ENCODE results near the gene ZFYVE21.

Gene ZFYVE21

DNA sequence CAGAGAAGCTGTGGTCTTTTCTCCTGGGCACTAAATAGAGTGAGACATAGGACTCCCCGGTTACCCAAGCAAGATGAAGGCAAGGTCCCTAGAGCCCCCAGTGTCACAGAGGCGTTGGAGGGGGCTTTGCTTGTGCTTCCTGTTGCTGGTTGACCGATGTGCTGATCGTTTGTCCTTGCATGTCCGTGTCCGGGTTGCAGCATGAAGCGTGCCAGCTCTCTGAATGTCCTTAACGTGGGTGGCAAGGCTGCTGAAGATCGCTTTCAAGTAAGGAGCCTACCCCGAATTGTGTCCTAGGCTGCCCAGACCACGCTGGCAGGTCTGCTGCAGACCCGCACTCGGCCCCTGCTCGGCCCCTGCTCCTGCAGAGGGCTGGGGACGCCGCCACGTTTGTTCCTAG lies 23.5 kb upstream of the ZFYVE21 start:
- DNase-seq (ENCODE audit: low read depth): no peak
- TF ChIP-seq, protein P1, sequence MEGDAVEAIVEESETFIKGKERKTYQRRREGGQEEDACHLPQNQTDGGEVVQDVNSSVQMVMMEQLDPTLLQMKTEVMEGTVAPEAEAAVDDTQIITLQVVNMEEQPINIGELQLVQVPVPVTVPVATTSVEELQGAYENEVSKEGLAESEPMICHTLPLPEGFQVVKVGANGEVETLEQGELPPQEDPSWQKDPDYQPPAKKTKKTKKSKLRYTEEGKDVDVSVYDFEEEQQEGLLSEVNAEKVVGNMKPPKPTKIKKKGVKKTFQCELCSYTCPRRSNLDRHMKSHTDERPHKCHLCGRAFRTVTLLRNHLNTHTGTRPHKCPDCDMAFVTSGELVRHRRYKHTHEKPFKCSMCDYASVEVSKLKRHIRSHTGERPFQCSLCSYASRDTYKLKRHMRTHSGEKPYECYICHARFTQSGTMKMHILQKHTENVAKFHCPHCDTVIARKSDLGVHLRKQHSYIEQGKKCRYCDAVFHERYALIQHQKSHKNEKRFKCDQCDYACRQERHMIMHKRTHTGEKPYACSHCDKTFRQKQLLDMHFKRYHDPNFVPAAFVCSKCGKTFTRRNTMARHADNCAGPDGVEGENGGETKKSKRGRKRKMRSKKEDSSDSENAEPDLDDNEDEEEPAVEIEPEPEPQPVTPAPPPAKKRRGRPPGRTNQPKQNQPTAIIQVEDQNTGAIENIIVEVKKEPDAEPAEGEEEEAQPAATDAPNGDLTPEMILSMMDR (IDR thresholded peaks at IDR 0.05; ENCODE audit: control insufficient read depth, insufficient read depth, low read depth, low read length, missing control alignments): no peak
- H3K4me3 ChIP-seq (ENCODE audit: control insufficient read depth, low read depth, low read length): no peak overlapping the region

GRCh38 chr14:103692871-103693270 lies 22.7 kb upstream of the ZFYVE21 start:
- DNase-seq (ENCODE audit: low read depth): no peak
- no peak overlapping the region for H3K4me3 ChIP-seq (ENCODE audit: control insufficient read depth, low read depth, low read length)
- TF ChIP-seq, protein P1 (IDR thresholded peaks at IDR 0.05; ENCODE audit: control insufficient read depth, insufficient read depth, low read depth, low read length, missing control alignments): no peak

DNA sequence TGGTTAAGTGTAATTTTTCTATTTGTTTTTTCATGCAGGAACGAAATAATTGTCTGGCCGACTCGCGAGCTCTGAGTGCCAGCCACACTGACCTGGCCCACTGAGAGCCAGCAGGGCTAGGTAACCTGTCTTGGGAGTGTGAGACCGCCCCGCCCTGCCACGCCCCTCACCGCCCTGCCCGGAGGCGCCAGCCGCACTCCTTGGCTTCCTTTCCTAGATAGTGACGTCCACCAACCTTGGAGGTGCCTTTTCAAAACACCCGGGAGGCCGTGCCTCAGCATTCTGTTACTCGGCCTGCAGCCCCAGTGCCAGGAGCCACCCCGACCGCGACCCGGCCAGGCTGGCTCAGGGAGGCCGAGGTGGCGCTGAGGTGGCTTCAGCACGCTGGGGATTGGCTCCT lies 22.1 kb upstream of the ZFYVE21 start:
- TF ChIP-seq, protein P1 (IDR thresholded peaks at IDR 0.05; ENCODE audit: control insufficient read depth, insufficient read depth, low read depth, low read length, missing control alignments): no peak
- H3K4me3 ChIP-seq (ENCODE audit: control insufficient read depth, low read depth, low read length): no peak overlapping the region
- no peak for DNase-seq (ENCODE audit: low read depth)

DNA sequence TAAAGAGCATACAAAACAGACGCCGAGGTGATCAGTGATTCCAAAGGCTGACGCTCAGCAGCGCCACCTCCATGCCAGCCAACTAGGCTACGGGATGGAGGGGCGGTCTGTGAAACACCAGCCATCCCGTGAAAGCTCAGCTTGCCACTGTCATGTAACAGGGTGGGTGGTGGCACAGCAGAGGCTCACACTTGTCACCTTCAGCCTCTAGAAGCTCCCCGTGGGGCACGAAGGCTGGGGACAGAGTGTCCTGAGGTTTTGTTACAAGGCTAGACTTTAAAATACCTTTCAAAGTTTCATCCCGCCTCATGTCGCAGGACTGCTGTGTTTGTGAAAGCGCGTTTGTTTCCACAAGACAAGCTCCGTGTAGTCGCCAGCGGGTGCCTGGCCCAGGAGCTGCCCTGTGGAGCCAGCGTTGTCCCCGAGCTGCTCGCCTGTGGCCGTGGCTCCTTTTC lies 21.0 kb upstream of the ZFYVE21 start:
- DNase-seq (ENCODE audit: low read depth): no peak
- TF ChIP-seq, protein P1 (IDR thresholded peaks at IDR 0.05; ENCODE audit: control insufficient read depth, insufficient read depth, low read depth, low read length, missing control alignments): no peak

GRCh38 chr14:103695296-103696069 lies 20.1 kb upstream of the ZFYVE21 start:
- no peak overlapping the region for H3K4me3 ChIP-seq (ENCODE audit: control insufficient read depth, low read depth, low read length)
- DNase-seq (ENCODE audit: low read depth): no peak
- TF ChIP-seq, protein P1 (IDR thresholded peaks at IDR 0.05; ENCODE audit: control insufficient read depth, insufficient read depth, low read depth, low read length, missing control alignments): no peak

More for the DNA sequence above, 21.0 kb upstream of the ZFYVE21 start:
- no peak overlapping the region for H3K4me3 ChIP-seq (ENCODE audit: control insufficient read depth, low read depth, low read length)

DNA sequence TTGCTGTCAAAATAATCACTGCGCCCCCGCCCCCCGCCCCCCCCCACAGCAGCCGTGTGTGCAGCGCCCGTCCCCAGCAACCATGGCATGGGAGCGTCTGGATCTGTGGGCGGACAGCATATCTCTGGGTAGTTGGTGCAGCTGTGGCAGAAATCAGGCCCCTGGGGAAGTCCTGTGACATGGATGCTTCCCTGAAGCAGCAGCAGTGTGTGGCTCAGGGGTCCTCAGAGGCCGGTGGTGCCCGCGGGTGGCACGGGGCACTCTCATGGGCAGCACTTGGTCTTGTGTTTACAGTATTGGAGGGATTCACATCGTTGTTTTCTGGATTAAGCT lies 19.6 kb upstream of the ZFYVE21 start:
- no peak overlapping the region for H3K4me3 ChIP-seq (ENCODE audit: control insufficient read depth, low read depth, low read length)
- TF ChIP-seq, protein P1 (IDR thresholded peaks at IDR 0.05; ENCODE audit: control insufficient read depth, insufficient read depth, low read depth, low read length, missing control alignments): no peak
- no peak for DNase-seq (ENCODE audit: low read depth)
